AG09319 (cell line): Measurements from ENCODE around the gene CXCR2.

Experiments used
- DNase-seq: peaks from one replicate; pipeline ENCODE4 v3.0.0-alpha.2; 2010; ENCODE audit warnings: low read depth; ENCODE audit errors: extremely low read depth
- CTCF ChIP-seq: IDR thresholded peaks from 2 replicates; pipeline ENCODE4 v1.5.1; 2011; ENCODE audit warnings: low read depth, mild to moderate bottlenecking, inconsistent platforms, low read length, moderate library complexity

Gene CXCR2

GRCh38 chr2:218125626-218126080, at the start of gene CXCR2:
Gene CXCR2 (plus strand): TSS chr2:218126028. CDS start chr2:218134802, 8,774 bp downstream.
- DNase-seq = no peak
- TF ChIP-seq CTCF = no peak

GRCh38 chr2:218077464-218078216, 48.2 kb upstream of the CXCR2 start:
- no peak for DNase-seq
- TF ChIP-seq CTCF = no peak

GRCh38 chr2:218079943-218080913, 45.6 kb upstream of the CXCR2 start:
- DNase-seq = no peak
- TF ChIP-seq CTCF = no peak

GRCh38 chr2:218081063-218081462, 44.8 kb upstream of the CXCR2 start:
- TF ChIP-seq CTCF = no peak

GRCh38 chr2:218081695-218082094, 44.1 kb upstream of the CXCR2 start:
- peak; percentile 68 for DNase-seq
- TF ChIP-seq CTCF = no peak

More at GRCh38 chr2:218081063-218081462, 44.8 kb upstream of the CXCR2 start:
- no peak for DNase-seq

- DNase-seq = no peak
- no peak for TF ChIP-seq CTCF
Measured at GRCh38 chr2:218082586-218083351, 43.1 kb upstream of the CXCR2 start.
